Stimulated activated CD4-positive, alpha-beta T cell treated with anti-CD3 and anti-CD28 coated beads, Interleukin-2, amount 100 ng/mL, for 4 hours (primary cell): Measurements from ENCODE around the gene MRPL53.
"Not testable (repeated sequence)": the region's sequence is repeated elsewhere in the genome, so short reads cannot be mapped to it uniquely, and the experiment has no call there.

Experiments
- DNase-seq: peaks from one replicate; pipeline ENCODE4 v3.0.0-alpha.2; 2020; ENCODE audit warnings: low read depth

MRPL53 gene

GRCh38 chr2:74450570-74451190 lies 21.8 kb downstream of the MRPL53 start:
- DNase-seq: no peak

GRCh38 chr2:74448771-74449170 lies 23.7 kb downstream of the MRPL53 start:
- DNase-seq: no peak

- DNase-seq: no peak
Observed at GRCh38 chr2:74447230-74447999, 25.1 kb downstream of the MRPL53 start.

GRCh38 chr2:74444498-74445318 lies 27.8 kb downstream of the MRPL53 start:
- no peak for DNase-seq

- DNase-seq: not testable (repeated sequence)
Observed at GRCh38 chr2:74442483-74443297, 29.8 kb downstream of the MRPL53 start.

- no peak for DNase-seq
Observed at GRCh38 chr2:74441690-74442482, 30.6 kb downstream of the MRPL53 start, which contains the start of gene RTKN. TSS of gene RTKN (minus strand) at chr2:74441937. CDS start at chr2:74441816, 121 bp downstream.

- no peak for DNase-seq
Observed at GRCh38 chr2:74441170-74441689, 31.2 kb downstream of the MRPL53 start.

GRCh38 chr2:74440378-74441169 lies 31.9 kb downstream of the MRPL53 start:
- no peak for DNase-seq

- DNase-seq: no peak
Observed at GRCh38 chr2:74439803-74440377, 32.6 kb downstream of the MRPL53 start.

GRCh38 chr2:74439373-74439772 lies 33.1 kb downstream of the MRPL53 start:
- no peak for DNase-seq

- no peak for DNase-seq
Observed at GRCh38 chr2:74438248-74438647, 34.2 kb downstream of the MRPL53 start.

GRCh38 chr2:74436848-74437695 lies 35.4 kb downstream of the MRPL53 start:
- no peak for DNase-seq

- DNase-seq: no peak
Observed at GRCh38 chr2:74436111-74436805, 36.2 kb downstream of the MRPL53 start.

- DNase-seq: no peak
Observed at GRCh38 chr2:74430502-74430901, 42.0 kb downstream of the MRPL53 start.

GRCh38 chr2:74429487-74430451 lies 42.7 kb downstream of the MRPL53 start:
- DNase-seq: no peak

- DNase-seq: no peak
Observed at GRCh38 chr2:74428675-74429074, 43.8 kb downstream of the MRPL53 start.

- no peak for DNase-seq
Observed at GRCh38 chr2:74427551-74427950, 44.9 kb downstream of the MRPL53 start.
